Gastrocnemius medialis (tissue), 4 donors: ENCODE measurements around the gene TRHDE. TPM values are rescaled to one million over a fixed set of nuclear protein-coding genes. Genes with fewer than 3 reads are reported as not detected.

Experiments used
- ATAC-seq, 2 donors: fragments of 150-250 bp; one replicate each; pipeline ENCODE4 v1.9.1; 2016
- DNase-seq, 2 donors: peaks; one replicate each; pipeline ENCODE4 v3.0.0-alpha.2; 2019
- H3K27ac ChIP-seq, 4 donors: fragments of 200-600 bp; sonication (generic); 1 replicate in 1 of 4; 2 replicates in 3 of 4; pipeline ENCODE4 v1.5.1; 2016 to 2018; ENCODE audit warnings: mild to moderate bottlenecking in 2 of 4, moderate library complexity in 1 of 4
- H3K27me3 ChIP-seq, 3 donors: fragments of 200-600 bp; sonication (generic) in 2 of 3; 1 replicate in 1 of 3; 2 replicates in 2 of 3; pipeline versions ENCODE4 v1.5.1 to v1.6.0; 2016 to 2019; ENCODE audit warnings: mild to moderate bottlenecking in 1 of 3, moderate library complexity in 1 of 3
- H3K36me3 ChIP-seq, 2 donors: fragments of 200-600 bp; sonication (generic) in 1 of 2; one replicate each; pipeline ENCODE4 v1.5.1; 2017 to 2018
- H3K4me1 ChIP-seq, 2 donors: fragments of 200-600 bp; sonication (generic) in 1 of 2; one replicate each; pipeline ENCODE4 v1.5.1; 2016 to 2017; ENCODE audit warnings: mild to moderate bottlenecking in 2 of 2
- H3K4me3 ChIP-seq, 4 donors: fragments of 200-600 bp; sonication (generic) in 3 of 4; 1 replicate in 1 of 4; 2 replicates in 3 of 4; pipeline ENCODE4 v1.5.1; 2016 to 2019; ENCODE audit warnings: mild to moderate bottlenecking in 2 of 4
- H3K9me3 ChIP-seq, 3 donors: fragments of 200-600 bp; sonication (generic) in 2 of 3; 1 replicate in 1 of 3; 2 replicates in 2 of 3; pipeline ENCODE4 v1.5.1; 2016 to 2019
- CTCF ChIP-seq, 5 experiments: fragments of 450-650 bp in 3 of 5; fragments of 200-600 bp in 2 of 5; sonication (generic) in 2 of 5; IDR thresholded peaks in 4 of 5; conservative IDR thresholded peaks in 1 of 5; 1 replicate in 4 of 5; 2 replicates in 1 of 5; pipeline ENCODE4 v1.5.1; 2016 to 2019; ENCODE audit warnings: antibody characterized with exemption in 5 of 5, mild to moderate bottlenecking in 3 of 5, moderate library complexity in 3 of 5
- POLR2A ChIP-seq, 2 donors: fragments of 450-650 bp; IDR thresholded peaks; one replicate each; pipeline ENCODE4 v1.6.1; 2017; ENCODE audit warnings: antibody characterized with exemption in 2 of 2, mild to moderate bottlenecking in 2 of 2, moderate library complexity in 2 of 2
- in situ Hi-C, 4 donors: fragments of 200-750 bp; cut with MboI; loops; one replicate each; pipeline versions ENCODE4 v1.15.0 to v1.8.0; 2017; ENCODE audit warnings: low sequenced_read_pairs in 4 of 4
- intact Hi-C: fragments of 100-400 bp; cut with DNase I; formaldehyde crosslinking; loops from one replicate; pipeline ENCODE4 v1.15.1; 2023; ENCODE audit warnings: low total_unique reads
- total RNA-seq, 4 donors: library from RNA; depleted of rRNA; stranded (reverse); fragments of >200 nt; gene quantifications; one replicate each; pipeline versions ENCODE4 v1.1.0 to v1.2.3, GENCODE V29; 2016

TRHDE gene
- total RNA-seq, 4 donors from 2014 or later, result 0.17 to 3.4 (median 0.88) TPM

GRCh38 chr12:72295101-72295500 is 22.9 kb downstream of the TRHDE start:
- DNase-seq, result no peak
- H3K4me1 ChIP-seq, result no peaks in the 10 kb centered on the region
- no peak for ATAC-seq
- no peaks in the 10 kb centered on the region for H3K27me3 ChIP-seq
- intact Hi-C loops (no loop called here), in situ Hi-C loops (no loop called here)
- TF ChIP-seq POLR2A (IDR thresholded peaks at IDR 0.05) (no peak), CTCF (IDR thresholded peaks at IDR 0.05 in 4 of 5, conservative IDR thresholded peaks at IDR 0.05 in 1 of 5) (no peak)
- no peak overlapping the region for H3K4me3 ChIP-seq
- no peak overlapping the region for H3K27ac ChIP-seq
- no peaks in the 10 kb centered on the region for H3K36me3 ChIP-seq
- no peaks in the 10 kb centered on the region for H3K9me3 ChIP-seq

DNA sequence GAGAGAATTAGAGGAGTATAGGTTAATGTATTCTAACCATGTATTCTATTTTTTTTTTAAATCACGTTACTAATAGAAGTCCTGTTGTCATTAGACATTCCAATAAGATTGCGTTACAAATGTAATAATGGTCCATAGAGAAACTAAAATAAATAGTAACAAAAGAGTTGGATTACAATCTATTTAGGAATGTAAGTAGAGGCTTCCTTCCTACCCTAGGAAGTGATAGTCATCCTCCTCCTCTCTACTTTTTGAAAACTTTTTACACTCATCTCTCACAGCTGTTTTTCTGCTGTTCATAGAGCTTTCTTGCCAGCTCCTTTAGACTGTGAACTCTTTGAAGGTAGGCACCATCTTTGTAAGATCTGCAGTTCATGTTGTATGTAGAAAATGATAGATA is 23.6 kb downstream of the TRHDE start:
- Histone ChIP-seq H3K27ac (no peak overlapping the region), H3K4me3 (no peak overlapping the region), H3K4me1 (no peaks in the 10 kb centered on the region), H3K27me3 (no peaks in the 10 kb centered on the region), H3K36me3 (no peaks in the 10 kb centered on the region), H3K9me3 (no peaks in the 10 kb centered on the region)
- DNase-seq, result no peak
- TF ChIP-seq POLR2A (IDR thresholded peaks at IDR 0.05), result no peak
- TF ChIP-seq CTCF (IDR thresholded peaks at IDR 0.05 in 4 of 5, conservative IDR thresholded peaks at IDR 0.05 in 1 of 5), result no peak
- ATAC-seq, result no peak
- in situ Hi-C loops, result no loop called here
- intact Hi-C loops, result no loop called here

GRCh38 chr12:72296389-72296788 is 24.2 kb downstream of the TRHDE start:
- in situ Hi-C loops (no loop called here), intact Hi-C loops (no loop called here)
- Histone ChIP-seq H3K9me3 (no peaks in the 10 kb centered on the region), H3K36me3 (no peaks in the 10 kb centered on the region), H3K4me3 (no peak overlapping the region), H3K27me3 (no peaks in the 10 kb centered on the region), H3K27ac (no peak overlapping the region), H3K4me1 (no peaks in the 10 kb centered on the region)
- no peak for ATAC-seq
- no peak for DNase-seq
- TF ChIP-seq CTCF (IDR thresholded peaks at IDR 0.05 in 4 of 5, conservative IDR thresholded peaks at IDR 0.05 in 1 of 5), result no peak
- no peak for TF ChIP-seq POLR2A (IDR thresholded peaks at IDR 0.05)

- DNase-seq, result no peak
- intact Hi-C loops (no loop called here), in situ Hi-C loops (no loop called here)
- Histone ChIP-seq H3K27me3 (no peaks in the 10 kb centered on the region), H3K4me3 (no peak overlapping the region), H3K9me3 (no peaks in the 10 kb centered on the region), H3K4me1 (no peaks in the 10 kb centered on the region), H3K36me3 (no peaks in the 10 kb centered on the region), H3K27ac (no peak overlapping the region)
- ATAC-seq, result no peak
- TF ChIP-seq CTCF (IDR thresholded peaks at IDR 0.05 in 4 of 5, conservative IDR thresholded peaks at IDR 0.05 in 1 of 5), result no peak
- no peak for TF ChIP-seq POLR2A (IDR thresholded peaks at IDR 0.05)
Observed at GRCh38 chr12:72297666-72298065, 25.5 kb downstream of the TRHDE start.

- H3K36me3 ChIP-seq, result no peaks in the 10 kb centered on the region
- no peak for TF ChIP-seq CTCF (IDR thresholded peaks at IDR 0.05 in 4 of 5, conservative IDR thresholded peaks at IDR 0.05 in 1 of 5)
- no peak for TF ChIP-seq POLR2A (IDR thresholded peaks at IDR 0.05)
- H3K4me3 ChIP-seq, result no peak overlapping the region
- in situ Hi-C loops, result no loop called here
- no peak overlapping the region for H3K27ac ChIP-seq
- ATAC-seq (no peak), DNase-seq (no peak)
- intact Hi-C loops, result no loop called here
- H3K9me3 ChIP-seq, result no peaks in the 10 kb centered on the region
- H3K4me1 ChIP-seq, result no peaks in the 10 kb centered on the region
- H3K27me3 ChIP-seq, result no peaks in the 10 kb centered on the region
Observed at GRCh38 chr12:72300728-72301127, 28.6 kb downstream of the TRHDE start.
